HG03045 (cell line): ENCODE data around the gene NAA50.
A peak's percentile ranks its signal among the peaks of the same experiment; 100 is the strongest.

Experiments
- ATAC-seq: cut with Tn5 transposase; IDR thresholded peaks from one replicate; pipeline ENCODE4 v1.9.1; 2021; ENCODE audit warnings: mild to moderate bottlenecking, moderate library complexity; ENCODE audit not compliant: unreplicated experiment

NAA50 gene

DNA sequence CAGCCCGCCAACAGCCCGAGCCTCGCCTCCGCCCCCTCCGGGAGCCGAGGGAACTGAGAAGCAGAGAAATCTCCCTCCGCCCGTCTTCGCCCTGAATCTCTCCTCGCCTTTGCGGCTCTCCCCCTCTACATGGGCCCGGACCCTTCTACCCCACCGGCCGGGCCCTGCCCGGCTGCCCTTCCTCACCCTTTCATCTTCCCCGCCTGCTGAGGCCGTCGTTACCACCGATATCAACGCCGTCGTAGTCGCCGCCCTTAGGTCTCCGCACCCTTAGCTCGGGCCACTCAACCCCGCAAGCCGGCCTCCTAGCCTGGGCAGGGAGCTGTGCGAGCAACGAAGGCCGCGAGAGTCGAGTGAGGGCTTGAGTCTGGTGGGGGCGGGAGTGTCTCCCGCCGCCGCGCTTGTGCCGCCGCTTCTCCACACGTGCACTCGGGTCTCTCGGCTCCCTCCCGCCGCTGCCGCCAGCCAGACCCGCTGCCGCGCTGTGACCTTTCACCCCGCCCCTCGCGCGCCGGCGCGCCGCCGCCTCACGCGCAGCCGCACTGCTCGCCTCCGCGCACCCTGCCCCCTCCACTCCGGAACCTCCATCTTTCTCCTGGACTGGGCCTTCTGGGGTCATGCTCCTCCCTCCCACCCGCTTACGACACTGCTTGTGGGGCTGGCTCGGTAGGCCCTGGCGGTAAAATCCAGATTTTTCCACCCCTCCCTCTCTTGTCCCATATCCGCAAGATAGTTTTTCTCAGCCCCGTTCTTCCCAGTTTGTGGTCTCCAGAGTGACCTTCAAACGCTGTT, at the start of gene NAA50:
Gene NAA50, minus strand, starts transcription at position 494 of the 792 bp plus-strand sequence. Its CDS starts 300 bp downstream, at position 194.
- peak; percentile 55 for ATAC-seq

DNA sequence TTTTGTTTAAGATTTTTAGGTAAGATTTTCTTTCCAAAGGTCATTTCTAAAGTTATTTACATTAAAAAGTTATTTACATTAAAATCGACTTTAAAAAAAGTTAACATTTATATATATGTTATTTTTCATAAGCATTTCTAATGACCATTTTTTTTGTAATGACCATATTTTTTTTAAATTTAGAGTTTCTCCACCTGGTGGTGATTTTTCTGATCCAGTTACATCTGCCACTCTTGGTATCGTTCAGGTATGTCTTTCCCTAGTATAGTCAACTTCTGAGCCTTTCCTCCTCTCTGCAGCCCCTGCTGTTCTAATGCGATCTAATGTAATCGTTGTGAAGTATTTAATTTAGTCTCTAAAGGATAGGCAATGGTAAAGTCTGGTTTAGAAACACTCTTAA, 49.6 kb upstream of the NAA50 start:
- no peak for ATAC-seq

DNA sequence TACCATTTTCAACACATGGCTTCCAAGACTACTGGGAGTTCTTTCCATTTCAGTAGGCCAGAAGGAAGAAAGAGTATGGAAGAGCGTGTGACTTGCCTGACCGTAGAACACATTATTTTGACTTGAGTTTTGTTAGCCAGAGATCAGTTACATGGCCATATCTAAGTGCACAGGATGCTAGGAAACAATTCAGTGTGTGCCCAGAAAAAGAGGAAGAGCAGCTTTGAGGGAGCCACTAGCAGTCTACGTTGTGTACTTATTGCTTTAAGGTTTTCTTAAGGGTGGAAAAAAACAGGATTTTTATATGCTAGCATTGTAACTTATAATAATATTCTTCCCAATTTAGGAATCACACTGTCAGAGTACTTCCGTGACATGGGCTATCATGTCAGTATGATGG, 48.5 kb upstream of the NAA50 start:
- ATAC-seq = no peak

DNA sequence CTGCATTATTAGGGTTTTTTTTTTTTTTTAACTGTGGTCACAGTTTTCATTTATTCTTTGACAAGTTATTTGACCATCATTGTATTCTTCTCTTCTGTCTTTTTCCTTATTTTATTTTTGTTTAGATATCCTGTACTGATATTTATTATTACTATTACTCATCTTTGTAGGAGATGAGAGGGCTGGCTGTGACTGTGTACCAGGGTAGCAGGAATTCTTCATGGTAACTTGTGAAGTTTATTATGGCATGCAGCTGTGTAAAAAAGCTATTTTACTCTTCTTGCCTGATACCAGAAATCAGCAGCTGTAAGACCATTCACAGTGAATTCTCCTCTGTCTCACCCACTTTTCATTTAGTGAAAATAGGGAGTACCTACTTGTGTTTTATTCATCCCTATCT, 45.3 kb upstream of the NAA50 start:
- no peak for ATAC-seq

DNA sequence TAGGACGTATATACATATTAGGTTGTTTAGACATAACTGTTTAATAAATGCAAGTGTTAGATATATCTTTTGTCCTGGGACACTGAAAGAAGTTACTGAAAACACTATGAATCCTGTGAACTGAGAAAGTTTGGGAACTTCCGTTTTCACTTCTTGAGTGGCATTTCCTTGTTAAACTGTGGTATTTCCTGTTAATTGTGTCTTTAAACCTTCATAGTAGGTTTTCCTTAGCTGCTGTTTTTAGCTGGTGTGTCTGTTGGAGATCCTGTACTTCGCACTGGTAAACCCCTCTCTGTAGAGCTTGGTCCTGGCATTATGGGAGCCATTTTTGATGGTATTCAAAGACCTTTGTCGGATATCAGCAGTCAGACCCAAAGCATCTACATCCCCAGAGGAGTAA, 37.9 kb upstream of the NAA50 start:
- ATAC-seq = no peak

DNA sequence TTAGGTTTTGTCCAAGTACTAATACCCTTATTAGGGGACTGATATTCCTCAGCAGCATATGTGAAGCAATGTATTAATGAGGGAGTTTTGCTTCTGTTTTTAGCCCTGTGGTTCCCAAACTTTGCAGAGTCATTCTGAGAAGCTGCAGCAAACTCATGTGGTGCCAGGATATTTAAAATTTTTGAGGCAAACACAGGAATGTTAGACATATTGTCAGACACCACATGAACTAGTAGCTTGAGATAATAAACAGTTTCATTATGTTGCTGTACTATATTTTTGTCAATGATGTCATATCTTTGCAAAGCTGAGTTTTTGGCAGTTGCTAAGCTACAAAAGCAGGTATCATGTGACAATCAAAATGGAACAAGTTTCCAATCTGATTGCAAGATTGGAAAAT, 37.4 kb upstream of the NAA50 start:
- no peak for ATAC-seq

DNA sequence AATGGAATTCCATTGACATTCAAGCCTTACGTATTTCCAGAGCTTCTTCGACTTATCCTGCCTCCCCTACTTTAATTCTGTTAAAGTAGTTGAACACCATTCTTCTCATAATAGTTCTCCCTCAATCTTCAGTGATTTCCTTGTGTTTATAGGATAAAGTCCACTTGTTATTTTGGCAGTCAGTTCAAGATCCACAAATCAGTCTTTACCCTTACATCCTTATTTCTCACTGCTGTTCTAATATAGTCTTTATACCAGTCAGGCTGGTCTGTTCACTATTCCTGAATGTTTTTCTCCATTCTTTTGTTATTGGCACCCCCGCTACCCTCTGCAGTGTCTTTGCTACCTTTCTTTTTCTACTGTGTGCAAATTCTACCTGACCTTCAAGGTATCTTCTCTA, 30.5 kb upstream of the NAA50 start:
- no peak for ATAC-seq

DNA sequence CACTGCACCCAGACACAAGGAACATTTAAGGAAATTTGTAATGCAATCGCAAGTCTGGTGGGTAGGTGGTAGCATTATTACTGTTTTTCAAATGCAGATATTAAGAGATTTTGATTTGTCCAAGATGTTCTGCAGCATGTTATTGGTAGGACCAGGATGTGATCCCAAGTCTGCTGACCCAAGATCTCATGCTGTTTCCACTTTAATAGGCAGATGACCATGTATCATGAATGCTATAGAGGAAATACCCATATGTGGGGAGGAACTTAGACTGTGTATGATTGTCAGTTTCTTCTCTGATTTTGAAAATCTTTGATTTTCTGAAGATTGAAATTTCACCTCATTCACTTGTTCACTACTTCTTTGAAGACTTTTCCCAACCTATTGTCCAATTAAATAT, 29.5 kb upstream of the NAA50 start:
- no peak for ATAC-seq

DNA sequence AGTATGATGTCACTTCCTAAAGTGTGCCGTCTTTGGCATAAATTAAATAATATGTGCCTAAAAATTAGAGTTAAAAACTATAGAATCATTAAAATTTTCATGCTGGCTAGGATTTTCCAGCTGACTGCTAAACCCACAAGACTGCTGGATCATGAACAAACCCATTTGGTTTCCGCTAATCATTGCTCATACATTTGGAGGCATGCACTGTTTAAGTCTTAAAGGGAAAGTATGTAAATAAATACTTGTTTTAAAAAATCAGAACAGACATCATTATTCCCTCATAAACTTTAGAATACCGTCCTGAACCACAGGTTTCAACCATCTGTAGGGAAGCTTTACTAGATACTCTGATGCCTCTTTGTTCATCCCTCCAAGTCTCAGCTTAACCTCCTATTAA, 27.3 kb upstream of the NAA50 start:
- ATAC-seq = no peak

DNA sequence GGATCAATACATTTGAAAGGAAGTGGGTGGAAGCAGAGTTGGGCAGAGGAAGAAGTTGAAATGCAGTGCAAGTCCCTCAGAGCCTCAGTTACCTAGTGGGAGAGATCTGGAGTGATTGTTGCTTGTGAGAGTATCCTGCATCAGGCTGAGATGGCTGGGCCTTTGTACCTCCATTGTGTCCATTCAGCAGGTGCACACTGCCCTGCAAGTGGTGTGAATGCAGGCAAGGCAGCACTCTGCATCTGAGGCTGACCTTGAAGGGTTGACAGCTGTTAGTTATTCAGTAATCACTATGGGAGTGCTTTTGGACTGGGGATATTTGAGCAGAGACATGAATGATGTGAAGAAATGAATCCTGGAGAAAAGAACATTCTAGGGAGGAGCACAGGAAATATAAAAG, 25.9 kb upstream of the NAA50 start:
- no peak for ATAC-seq

DNA sequence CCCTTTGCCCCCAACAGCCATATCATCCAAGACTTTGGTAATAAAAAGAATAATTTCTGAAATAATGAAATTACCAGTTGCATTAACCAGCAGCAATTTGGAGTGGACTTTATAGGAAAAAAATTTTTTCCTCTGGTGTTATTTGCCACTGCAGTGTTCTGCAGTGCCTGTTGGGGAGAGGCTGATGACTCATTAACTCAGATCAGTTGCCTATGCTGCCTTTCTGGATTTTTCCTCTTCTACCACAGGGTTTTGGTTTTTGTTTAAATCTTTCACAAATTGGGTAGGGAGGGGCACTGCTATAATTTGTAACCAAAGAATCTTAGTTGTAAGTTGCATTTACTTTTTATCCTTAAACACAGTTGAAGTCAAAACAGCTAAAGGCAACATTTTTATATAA, 23.5 kb upstream of the NAA50 start:
- ATAC-seq = no peak

DNA sequence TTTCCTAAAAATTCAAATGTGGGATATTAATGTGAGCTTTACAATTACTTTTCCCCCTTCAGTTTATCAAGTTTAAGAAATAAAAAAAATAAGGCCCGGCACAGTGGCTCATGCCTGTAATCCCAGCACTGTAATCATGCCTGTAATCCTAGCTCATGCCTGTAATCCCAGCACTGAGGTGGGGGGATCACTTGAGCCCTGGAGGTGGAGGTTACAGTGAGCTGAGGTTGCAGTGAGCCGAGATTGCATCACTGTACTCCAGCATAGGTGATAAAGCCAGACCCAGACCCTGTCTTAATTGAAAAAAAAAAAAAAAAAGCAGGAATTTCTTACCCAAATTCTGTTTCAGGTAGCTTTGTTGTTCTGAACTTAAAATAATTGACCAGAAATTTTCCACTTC, 18.6 kb upstream of the NAA50 start:
- ATAC-seq = no peak

DNA sequence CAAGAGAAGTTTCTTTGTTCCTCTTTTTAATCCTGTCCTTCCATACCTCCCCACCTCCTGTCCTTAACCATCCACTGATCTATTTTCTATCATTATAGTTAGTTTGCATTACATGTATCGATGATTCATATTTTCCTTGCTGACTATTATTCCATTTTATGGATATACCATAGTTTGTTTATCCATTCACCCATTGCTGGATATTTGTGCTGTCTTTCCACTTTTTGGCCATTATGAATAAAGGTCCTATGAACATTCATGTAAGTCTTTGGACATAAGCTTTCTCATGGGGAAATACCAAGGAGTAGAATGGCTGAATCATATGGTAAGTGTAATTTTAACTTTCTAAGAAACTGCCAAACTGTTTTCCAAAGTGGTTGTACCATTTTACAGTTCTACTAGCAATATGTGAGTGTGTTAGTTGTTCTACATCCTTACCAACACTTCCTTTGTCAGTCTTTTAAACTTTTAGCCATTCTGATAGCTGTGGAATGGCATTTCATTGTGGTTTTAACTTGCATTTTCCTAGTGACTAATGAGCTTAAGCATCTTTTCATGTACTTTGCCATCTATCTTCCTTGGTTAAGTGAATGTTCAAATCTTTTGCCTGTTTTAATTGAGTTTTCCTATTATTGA, 12.5 kb upstream of the NAA50 start:
- no peak for ATAC-seq

DNA sequence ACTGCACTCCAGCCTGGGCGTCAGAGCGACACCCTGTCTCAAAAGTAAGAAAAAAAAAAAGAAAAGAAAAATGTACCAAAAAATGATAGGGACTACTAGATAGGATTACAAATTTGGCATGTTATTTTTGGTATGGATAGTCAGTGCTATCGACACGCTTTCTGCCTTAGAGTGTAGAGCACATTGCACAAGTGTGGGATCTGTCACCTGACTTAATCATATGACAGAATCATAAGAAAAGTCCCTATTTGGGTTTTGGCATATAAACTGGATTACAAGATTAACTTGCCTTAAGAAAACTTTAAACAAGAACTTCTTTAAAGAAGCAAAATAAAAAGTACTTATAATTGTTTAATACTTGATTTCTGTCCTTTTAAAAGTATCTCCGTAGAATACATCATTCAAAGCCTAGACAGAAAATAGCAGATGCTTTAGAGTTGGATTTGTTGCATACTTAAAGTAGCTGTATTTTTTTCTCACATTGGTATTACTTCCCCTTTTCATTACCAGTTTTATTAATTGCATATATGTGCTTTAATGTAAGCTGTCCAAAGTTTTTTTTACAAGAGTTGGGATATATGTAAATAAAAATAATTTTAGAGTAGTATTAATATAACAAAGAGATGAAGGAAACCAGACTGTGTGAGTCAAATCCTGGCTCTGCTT, 8.6 kb upstream of the NAA50 start:
- no peak for ATAC-seq

DNA sequence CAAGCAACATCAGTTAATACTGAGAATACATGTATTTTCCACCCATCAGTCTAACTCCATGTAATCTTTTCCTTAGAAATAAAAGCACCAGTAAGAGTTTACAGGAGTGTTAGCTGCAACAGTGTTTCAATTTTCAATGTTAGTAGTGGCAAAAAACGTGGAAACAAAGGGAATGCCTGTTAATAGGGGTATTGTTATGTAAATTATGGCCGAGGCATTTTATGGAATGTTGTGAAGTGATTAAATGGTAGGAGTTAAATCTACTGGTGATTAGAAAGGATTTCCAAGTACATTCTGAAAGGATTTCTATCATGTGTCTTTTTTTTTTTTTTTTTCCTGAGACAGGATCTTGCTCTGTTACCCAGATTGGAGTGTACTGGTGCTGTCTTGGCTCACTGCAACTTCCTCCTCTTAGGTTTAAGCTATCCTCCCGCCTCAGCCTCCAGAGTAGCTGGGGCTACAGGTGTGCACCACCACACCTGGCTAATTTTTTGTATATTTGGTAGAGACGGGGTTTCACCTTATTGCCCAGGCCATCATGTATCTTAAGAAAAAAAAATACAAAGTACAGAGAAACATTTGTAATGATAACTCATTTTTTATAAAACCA, 7.4 kb upstream of the NAA50 start:
- no peak for ATAC-seq

DNA sequence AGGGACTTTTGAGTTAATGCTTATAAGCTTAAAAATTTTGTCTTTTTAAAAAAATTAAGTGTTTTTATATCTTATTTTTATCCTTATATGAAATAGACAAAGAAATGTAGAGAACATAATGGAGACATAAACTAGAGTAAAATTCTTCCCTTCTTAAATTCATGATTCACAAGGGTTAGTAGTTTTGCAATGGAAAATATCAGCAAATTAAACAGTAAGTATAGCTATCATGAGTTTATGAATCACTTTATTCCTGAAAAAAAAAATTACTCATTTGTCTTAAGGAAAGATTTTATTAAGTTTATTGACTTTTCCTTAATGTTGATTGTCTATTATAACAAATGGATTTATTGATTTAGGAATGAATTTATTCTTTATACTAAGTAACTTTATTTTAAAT, 5.1 kb upstream of the NAA50 start:
- ATAC-seq = no peak

DNA sequence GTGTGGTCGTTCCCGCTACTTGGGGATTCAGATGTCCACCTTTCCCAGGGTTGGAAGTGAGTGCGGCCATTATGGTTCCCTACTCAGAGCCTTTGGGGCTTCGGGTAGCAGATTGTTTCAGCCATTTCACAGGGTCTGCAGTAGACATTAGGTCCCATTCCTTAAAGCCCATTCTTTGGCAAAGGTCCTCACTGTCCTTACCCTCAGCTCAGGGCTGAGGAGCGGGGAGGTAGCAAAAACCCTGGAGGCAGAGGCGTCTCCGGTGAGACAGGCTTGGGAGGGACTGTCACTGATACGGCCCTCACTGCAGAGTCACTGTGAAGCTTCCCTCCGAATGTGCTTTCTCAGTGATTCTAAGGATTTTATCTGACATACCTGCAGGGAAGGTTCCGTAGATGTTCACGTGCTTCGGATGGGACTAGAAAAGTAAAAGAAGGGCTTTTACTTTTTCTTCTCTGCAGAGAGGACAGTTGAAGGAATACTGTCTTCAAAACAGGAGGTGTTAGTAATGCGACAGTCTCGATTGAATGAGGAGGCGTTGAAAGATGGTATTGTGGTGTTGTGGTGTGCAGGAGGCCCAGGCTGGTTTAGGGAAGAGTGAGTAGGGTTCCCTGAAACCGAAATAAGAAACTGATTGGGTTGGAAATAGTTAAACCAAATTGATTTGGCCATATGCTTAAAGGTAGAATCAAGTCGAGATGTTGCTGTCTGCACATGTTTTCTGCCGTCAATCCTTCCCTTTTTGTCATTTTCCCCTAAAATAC, 1.4 kb upstream of the NAA50 start:
- ATAC-seq = peak; percentile 1

DNA sequence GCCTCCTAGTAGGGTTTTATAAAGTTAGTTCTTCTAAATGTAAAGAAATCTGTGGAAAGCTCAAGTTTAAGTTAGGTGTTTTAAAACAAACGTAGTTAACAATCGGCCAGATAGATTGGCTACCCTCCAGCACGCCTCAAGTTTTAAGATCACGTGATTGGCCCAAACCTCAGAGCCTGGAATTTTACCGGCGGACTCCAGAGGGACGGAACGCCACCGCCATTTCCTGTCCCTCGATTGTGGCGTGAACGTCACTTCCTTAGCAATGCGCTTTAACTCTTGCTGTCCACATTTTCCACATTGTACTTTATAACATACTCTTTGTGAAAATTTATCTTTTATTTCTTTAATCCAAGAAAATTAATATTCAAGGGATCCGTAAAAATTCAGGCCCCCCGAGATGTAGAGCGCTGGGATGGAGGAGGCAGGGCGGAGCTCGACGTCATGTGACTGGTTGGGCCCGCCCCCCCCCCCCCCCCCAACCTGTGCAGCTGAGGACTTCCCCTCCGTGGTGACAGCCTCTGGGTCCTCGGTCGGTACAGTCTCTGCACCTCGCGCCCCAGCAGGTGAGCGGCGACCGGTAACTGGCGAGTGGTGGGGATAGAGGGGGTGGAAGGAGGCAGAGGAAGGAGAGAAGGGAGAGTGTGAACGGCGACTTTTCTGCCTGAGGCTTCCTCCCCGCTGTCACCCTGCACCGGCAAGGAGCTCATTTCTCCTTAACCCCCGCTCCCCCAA, 666 bp upstream of the NAA50 start, which contains the start of gene ATP6V1A:
Gene ATP6V1A, plus strand, starts transcription at position 488 of the 735 bp plus-strand sequence. CDS start 31,719 bp downstream, outside the sequence.
- peak; percentile 49 for ATAC-seq

DNA sequence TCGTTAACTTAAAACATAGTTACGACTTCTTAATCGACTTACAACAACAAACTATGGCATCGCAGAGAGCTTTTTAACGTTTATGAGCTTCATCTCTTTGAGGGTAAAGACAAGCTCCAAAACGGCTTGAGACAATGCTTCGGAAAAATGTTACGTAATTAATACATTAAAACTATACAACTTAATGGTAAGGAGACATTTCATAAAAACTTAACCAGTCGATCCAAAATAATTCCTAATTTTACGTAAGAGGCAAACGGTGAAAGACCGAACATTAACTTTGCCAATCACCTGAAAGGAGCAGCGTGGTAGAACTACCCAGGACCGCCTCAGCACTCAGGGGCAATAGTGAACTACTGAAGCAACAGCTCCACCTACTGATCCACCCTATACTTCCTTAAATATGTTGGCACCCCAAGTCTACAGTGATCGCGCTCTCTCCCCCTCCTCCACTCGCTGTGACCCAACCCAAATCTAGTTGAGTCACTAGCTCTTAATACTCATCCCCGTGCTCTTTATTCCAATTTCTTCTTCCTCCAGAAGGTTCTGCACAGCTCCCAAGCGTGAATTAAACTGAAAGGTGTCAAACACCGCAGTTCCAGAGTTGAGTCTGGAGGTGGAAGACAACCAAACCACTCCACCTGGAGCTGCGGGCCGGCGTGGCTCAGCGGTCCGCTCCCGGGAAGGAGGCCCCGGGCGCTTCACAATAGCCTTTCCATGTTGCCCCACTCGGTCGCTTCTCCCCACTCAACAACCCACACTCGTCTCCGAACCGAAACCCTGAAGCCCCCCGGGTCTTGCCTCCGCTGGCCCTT, 901 bp downstream of the NAA50 start:
- peak; percentile 48 for ATAC-seq
